ENCODE measurements around the gene LPAR3.

The LPAR3 gene

DNA sequence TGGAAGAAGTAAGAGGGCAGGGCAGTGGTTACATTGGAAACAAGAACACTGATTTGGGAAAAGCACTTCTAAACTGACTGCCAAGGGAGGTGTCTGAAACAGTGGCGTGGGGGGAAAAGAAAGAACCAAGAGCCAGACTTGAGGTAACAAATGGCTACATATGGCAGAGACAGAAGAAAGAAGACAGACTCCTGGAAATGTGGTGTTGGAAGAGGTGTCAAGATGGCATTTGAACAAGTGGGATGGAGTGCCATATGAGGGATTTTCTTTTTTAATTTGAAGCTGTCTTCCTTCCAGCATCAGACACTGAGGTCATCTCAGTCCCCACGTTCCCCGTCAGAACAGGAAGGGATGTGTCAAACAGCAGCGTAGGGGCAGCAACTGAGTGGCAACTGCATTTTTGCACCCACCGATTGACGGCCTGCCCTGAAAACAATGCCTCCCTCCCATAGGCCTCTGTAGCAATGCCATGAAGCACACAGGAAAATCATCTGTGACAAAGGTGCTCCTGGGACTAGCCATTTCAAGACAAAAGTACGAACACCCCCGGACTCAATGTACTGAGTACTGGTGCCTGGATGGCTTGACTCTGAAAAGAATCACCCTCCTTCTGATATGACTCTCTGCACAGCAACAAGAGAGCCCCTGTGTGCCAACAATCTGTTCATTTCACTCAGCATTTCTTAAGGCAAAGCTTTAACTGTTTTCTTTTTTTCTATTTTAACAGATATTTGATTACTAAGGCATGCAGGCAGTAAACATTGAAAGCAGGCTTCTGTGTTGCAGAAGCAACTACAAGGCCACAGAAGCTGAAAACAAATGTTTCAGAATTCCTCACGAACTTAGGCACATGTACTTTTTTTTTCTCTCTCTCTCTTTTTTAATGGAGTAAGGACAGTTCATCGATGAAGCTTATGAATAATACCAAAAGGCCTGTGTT lies 37.0 kb downstream of the LPAR3 start:
- DNase-seq (ENCODE audit: low read depth), result no peak

- DNase-seq (ENCODE audit: low read depth), result no peak
Observed at GRCh38 chr1:84855168-84855567, 37.8 kb downstream of the LPAR3 start.

- peak; percentile 44 for DNase-seq (ENCODE audit: low read depth)
Observed at GRCh38 chr1:84853741-84854721, 39.0 kb downstream of the LPAR3 start.

DNA sequence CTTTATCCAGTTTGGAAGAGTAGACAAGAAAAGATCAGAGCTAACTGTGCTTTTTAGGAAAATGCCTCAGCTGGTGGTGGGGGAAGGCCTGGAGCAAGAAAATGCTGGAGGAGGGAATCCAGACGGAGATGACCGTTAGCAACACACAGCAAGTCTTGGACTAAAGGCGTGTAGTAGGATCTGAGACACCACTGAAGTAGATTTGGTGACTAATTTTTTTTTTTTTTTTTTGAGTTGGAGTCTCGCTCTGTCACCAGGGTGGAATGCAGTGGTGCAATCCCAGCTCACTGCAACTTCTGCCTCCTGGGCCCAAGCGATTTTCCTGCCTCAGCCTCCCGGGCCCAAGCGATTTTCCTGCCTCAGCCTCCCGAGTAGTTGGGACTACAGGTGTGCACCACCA lies 41.2 kb downstream of the LPAR3 start:
- no peak for DNase-seq (ENCODE audit: low read depth)

- no peak for DNase-seq (ENCODE audit: low read depth)
Observed at GRCh38 chr1:84849357-84849975, 43.5 kb downstream of the LPAR3 start.

- no peak for DNase-seq (ENCODE audit: low read depth)
Observed at GRCh38 chr1:84847253-84848250, 45.5 kb downstream of the LPAR3 start.

DNA sequence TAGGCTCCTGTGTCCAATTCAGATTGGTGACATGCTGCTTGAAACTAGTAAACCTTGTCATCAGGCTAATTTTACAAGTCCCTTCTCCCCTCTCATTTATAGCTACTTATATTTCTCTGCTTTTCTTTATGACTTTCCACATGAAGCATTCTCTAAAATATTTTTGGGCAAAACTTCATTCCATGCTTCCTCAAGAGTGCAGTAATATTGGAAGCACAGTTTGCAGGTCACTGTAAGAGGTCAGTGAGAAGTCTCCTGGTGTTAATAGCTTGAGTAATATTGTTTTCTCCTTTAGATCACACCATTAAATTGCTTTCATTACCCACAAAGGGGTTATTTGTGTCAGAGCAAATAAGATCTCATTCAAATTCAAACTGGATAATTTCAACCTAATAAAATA lies 46.6 kb downstream of the LPAR3 start:
- no peak for DNase-seq (ENCODE audit: low read depth)

DNA sequence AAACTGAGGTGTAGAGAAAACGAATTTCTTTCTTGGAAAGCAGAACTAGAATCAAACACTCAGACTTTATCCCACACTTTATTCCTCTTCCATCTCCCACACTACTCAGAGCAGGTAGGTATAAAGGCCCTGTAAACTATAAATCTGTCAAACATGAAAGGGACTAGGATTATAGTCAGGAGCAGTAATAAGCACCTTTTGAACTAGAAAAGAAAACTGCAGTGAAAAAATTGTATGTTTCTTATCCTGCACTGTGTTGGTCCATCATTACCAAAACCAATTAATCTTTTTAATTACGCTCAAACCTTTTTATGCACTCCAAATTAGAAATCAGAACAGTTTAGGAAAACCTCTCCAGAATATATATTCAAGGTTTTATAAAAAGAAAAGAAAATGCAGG lies 47.6 kb downstream of the LPAR3 start:
- no peak for DNase-seq (ENCODE audit: low read depth)

DNA sequence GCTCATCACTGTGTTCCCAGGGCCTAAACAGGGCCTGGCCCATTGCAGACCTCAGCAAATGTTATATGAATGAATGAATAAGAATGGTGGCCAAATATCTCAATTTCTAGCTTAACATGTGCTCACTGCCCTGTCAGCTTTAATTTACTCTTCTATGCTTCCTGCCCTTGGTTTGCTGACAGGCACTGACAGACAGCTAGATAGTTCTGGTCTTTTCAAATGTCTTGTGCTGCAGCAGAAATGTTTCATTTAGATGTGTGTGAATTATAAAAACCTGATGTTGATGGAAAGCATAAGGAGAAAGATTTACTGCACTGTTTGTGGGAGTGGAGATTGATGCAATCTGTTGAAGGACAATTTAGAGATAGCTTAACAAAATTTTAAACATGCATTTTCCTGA lies 48.9 kb downstream of the LPAR3 start:
- no peak for DNase-seq (ENCODE audit: low read depth)

DNA sequence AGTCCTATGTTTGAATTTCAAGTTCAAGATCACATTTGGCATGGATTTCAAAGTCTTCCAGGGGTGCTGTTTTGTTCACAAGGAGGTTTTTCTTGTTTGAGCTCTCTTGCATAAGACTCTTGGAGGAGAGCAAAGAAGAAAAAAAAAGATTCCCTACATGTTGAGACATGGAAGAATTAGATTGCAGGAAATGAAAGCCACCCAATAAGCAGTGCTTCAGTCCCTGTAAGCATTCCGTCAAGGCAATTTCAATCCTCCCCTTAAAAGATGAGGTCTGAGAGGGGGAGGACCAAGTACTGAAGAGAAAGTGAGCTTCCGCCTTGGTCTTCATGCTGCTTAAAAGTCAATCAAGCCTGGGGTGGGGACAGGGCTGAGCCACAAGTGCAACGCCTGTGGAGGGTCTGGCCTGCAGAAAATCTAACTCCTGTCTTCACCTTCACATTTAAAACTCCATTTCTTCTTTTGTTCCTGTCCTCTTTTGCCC lies 50.2 kb downstream of the LPAR3 start:
- DNase-seq (ENCODE audit: low read depth), result no peak

- DNase-seq (ENCODE audit: low read depth), result no peak
Observed at GRCh38 chr1:84841971-84842370, 51.0 kb downstream of the LPAR3 start.

DNA sequence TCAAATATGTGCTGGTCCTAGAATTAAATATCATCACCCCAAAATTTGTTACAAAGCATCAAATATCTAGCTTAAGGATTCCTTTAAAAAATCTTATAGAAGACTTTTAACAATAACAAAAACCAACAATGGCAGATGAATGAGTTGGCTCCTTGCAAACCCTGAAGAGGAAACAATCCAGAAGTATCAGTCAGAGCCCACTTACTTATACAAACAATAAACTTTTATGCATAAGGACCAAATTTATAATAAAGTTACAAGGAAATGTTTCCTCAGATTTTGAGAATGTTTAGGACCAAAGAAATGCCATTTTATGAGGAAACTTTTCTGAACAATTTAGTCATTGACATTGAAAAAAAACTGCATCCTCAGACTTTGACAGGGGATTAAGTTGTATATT lies 52.7 kb downstream of the LPAR3 start:
- no peak for DNase-seq (ENCODE audit: low read depth)

GRCh38 chr1:84839544-84839943 lies 53.5 kb downstream of the LPAR3 start:
- DNase-seq (ENCODE audit: low read depth), result no peak

GRCh38 chr1:84836145-84836544 lies 56.9 kb downstream of the LPAR3 start:
- DNase-seq (ENCODE audit: low read depth), result no peak

DNA sequence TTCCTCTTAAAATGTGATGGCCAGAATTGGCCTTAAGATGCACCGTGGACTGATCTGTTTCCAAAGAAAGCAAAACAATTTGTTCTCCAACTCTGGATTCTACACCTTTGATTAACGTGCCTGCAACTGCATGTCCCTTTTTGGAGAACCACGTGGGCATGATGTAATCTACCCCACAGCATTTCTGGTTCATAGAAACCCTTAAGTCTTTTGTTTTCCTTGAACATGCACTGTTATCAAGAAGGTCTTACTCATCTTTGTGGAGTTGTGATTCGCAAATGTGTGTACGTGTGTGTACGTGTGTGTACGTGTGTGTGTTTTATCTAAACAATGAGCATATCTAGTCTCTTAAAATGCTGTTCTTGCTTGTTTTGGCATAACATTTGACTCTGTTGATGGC lies 57.8 kb downstream of the LPAR3 start:
- no peak for DNase-seq (ENCODE audit: low read depth)

DNA sequence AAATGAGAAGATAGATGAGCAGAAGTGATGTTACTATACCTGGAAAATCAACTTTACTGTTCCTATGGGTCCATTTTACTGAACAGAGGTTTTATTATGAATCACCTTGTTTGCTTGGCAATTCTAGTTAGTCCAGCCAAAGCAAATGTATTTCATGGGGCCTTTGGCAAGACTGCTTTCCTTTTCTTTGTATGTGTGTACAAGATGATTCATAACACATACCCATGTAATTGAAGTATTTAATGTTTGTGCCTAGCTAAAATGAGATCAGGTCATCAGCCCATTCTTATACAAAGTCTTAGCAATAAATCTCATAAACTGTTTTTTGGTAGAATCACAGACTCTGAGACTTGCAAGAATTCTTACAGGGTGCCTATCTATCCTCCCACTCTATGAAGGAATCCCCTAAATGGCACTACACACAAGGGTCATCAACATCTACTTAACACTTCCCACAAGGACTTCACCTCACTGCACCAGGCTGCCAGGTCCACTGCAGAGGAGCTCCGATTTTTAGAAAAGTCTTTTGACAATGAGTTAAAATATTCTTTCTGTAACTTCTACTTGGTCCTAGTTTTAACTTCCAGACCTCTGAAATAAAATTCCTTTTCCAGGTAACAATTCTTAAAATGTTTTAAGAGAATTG lies 58.5 kb downstream of the LPAR3 start:
- DNase-seq (ENCODE audit: low read depth), result no peak

- no peak for DNase-seq (ENCODE audit: low read depth)
Observed at GRCh38 chr1:84833194-84833593, 59.8 kb downstream of the LPAR3 start.

- DNase-seq (ENCODE audit: low read depth), result no peak
Observed at GRCh38 chr1:84830136-84830535, 62.9 kb downstream of the LPAR3 start.

- no peak for DNase-seq (ENCODE audit: low read depth)
Observed at GRCh38 chr1:84827976-84828375, 65.0 kb downstream of the LPAR3 start.

- DNase-seq (ENCODE audit: low read depth), result no peak
Observed at GRCh38 chr1:84827555-84827954, 65.5 kb downstream of the LPAR3 start.
